Measurements from ENCODE around the gene ANXA3.

ANXA3 gene

DNA sequence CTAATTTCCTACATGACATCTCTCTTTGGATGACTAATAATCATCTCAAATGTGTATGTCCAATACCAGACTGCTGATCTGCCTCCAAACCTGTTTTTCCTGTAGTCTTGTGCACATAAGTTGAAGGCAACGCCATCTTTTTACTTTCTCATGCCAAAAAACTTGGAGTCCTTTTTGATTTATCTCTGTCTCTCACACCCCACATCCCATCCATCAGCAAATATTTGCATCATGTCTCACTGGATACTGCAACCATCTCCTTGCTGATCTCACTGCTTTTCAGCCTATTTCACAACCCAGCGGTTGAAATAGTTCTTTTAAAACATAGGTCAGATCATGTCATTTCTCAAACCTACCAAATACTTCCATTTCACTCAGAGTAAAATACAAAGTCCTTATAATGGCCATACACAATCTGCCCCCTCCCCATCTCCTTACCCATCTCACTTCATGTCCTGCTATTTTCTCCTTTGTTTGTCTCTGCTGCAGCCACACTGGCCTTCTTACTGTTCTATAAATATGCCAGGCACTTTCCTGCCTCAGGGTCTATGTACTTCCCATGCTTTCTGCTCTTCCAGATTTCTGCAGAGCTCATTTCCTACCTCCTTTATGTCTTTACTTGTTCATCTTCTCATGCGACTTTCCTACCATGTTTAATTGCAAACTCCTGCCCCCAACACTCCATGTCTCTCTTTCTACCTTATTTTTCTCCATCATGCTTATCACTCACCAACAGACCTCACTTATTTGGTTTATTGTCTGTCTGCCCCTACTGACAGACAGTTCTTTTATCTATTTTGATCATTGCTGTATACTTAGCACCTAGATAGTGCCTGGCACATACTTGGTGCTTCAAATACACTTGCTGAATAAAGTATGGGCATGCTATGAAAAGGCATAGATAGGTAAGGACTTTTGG lies 98.8 kb downstream of the ANXA3 start:
- Histone ChIP-seq H3K9ac (ENCODE audit: low read length in 5 of 5) (no peak overlapping the region), H3K27ac (ENCODE audit: low read depth, low read length) (peak overlapping the region; percentile 14), H3K9me3 (ENCODE audit: control insufficient read depth in 5 of 5, low read length in 5 of 5) (no peaks in the 10 kb centered on the region), H3K4me1 (ENCODE audit: control insufficient read depth in 5 of 5, insufficient read depth in 5 of 5, low read length in 5 of 5) (peaks cover 4 to 29% (median 26%) of the 10 kb centered on the region in 5 donors), H3K36me3 (ENCODE audit: control insufficient read depth in 5 of 5, insufficient read depth in 5 of 5, low read length in 5 of 5) (no peaks in the 10 kb centered on the region), H3K4me3 (ENCODE audit: low read depth in 1 of 5, low read length in 5 of 5) (no peak overlapping the region), H3K27me3 (ENCODE audit: control insufficient read depth in 5 of 5, insufficient read depth in 4 of 5, low read length in 5 of 5) (no peaks in the 10 kb centered on the region)

DNA sequence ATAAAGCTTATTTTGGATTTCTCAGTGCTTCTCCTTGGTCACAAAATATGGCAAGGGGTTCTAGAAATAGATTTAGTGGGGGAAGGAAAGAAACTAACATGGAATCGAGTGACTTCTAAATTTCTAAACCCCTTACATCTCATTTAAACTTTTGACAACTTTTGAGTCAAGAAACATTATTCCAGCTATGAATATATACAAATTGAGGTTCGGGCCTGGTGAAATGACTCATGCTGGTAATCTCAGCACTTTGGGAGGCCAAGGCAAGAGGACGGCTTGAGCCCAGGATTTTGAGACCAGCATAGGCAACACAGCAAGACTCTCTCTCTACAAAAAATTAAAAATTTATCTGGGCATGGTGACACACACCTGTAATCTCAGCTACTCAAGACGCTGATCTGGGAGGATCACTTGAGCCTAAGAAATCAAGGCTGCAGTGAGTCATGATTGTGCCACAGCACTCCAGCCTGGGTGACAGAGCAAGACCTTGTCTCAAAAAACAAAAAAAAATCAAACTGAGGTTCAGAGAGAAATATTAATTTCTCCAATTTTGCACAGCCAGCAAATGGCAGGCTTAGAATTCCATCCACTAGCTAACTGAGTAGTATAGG lies 99.8 kb downstream of the ANXA3 start:
- Histone ChIP-seq H3K4me3 (ENCODE audit: low read depth in 1 of 5, low read length in 5 of 5) (no peak overlapping the region), H3K9ac (ENCODE audit: low read length in 5 of 5) (no peak overlapping the region), H3K9me3 (ENCODE audit: control insufficient read depth in 5 of 5, low read length in 5 of 5) (no peaks in the 10 kb centered on the region), H3K27me3 (ENCODE audit: control insufficient read depth in 5 of 5, insufficient read depth in 4 of 5, low read length in 5 of 5) (no peaks in the 10 kb centered on the region), H3K36me3 (ENCODE audit: control insufficient read depth in 5 of 5, insufficient read depth in 5 of 5, low read length in 5 of 5) (no peaks in the 10 kb centered on the region), H3K27ac (ENCODE audit: low read depth, low read length) (no peak overlapping the region), H3K4me1 (ENCODE audit: control insufficient read depth in 5 of 5, insufficient read depth in 5 of 5, low read length in 5 of 5) (peaks cover 2 to 22% (median 18%) of the 10 kb centered on the region in 5 donors)

DNA sequence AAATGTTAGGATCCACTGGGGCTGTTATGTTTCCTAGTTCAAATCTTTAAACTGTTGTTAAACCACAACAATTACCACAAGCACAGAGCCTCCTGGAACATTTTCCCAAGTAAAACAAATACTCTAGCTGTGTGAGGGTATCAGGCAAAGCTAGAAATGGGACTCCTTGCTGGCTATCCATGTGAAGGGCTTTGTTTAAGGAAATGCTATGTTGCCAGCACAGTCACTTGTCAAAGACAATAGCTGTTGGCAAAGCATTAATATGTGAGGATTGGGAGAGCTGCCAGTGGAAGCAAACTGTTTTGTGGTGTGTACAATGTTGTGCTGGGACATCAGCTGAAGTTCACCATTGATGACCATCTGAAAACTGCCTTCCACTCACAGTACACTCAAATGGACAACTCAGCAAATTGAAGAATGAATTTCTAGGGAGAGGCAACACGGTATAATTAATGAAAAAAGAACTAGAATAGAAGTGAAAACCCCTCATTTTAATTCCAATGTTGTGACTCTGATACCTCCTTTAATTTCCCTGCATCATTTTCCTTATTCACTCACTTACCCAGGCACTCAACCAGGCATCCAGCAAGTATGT lies 100.8 kb downstream of the ANXA3 start:
- Histone ChIP-seq H3K9ac (ENCODE audit: low read length in 5 of 5) (no peak overlapping the region), H3K4me3 (ENCODE audit: low read depth in 1 of 5, low read length in 5 of 5) (no peak overlapping the region), H3K36me3 (ENCODE audit: control insufficient read depth in 5 of 5, insufficient read depth in 5 of 5, low read length in 5 of 5) (no peaks in the 10 kb centered on the region), H3K9me3 (ENCODE audit: control insufficient read depth in 5 of 5, low read length in 5 of 5) (no peaks in the 10 kb centered on the region), H3K27ac (ENCODE audit: low read depth, low read length) (peak overlapping the region; percentile 15), H3K4me1 (ENCODE audit: control insufficient read depth in 5 of 5, insufficient read depth in 5 of 5, low read length in 5 of 5) (peaks cover 0 to 27% (median 20%) of the 10 kb centered on the region in 5 donors), H3K27me3 (ENCODE audit: control insufficient read depth in 5 of 5, insufficient read depth in 4 of 5, low read length in 5 of 5) (no peaks in the 10 kb centered on the region)

- Histone ChIP-seq H3K27ac (ENCODE audit: low read depth, low read length) (no peak overlapping the region), H3K9me3 (ENCODE audit: control insufficient read depth in 5 of 5, low read length in 5 of 5) (no peaks in the 10 kb centered on the region), H3K4me3 (ENCODE audit: low read depth in 1 of 5, low read length in 5 of 5) (no peak overlapping the region), H3K27me3 (ENCODE audit: control insufficient read depth in 5 of 5, insufficient read depth in 4 of 5, low read length in 5 of 5) (no peaks in the 10 kb centered on the region), H3K4me1 (ENCODE audit: control insufficient read depth in 5 of 5, insufficient read depth in 5 of 5, low read length in 5 of 5) (peaks cover 0 to 33% (median 20%) of the 10 kb centered on the region in 5 donors), H3K9ac (ENCODE audit: low read length in 5 of 5) (no peak overlapping the region), H3K36me3 (ENCODE audit: control insufficient read depth in 5 of 5, insufficient read depth in 5 of 5, low read length in 5 of 5) (no peaks in the 10 kb centered on the region)
Measured at GRCh38 chr4:78653655-78654054, 102.1 kb downstream of the ANXA3 start.

DNA sequence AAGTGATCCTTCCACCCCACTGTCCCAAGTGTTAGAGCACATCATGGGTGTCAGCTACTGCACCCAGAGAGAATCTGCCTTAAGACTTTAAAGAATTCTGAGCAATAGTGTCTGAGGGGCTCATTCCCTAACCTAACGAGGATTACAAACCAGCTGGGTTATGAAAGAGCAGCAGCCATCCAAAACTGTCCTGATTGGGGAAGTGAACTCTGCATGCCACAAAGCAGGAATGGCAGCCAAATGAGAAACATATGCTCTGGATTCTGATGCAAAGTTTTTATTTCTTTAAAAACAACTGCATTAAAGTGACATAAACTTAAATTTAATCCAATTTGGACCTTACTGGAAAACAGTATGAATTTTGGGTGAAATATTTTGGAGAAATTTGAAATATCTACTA lies 103.2 kb downstream of the ANXA3 start:
- H3K9ac ChIP-seq (ENCODE audit: low read length in 5 of 5), result no peak overlapping the region
- no peaks in the 10 kb centered on the region for H3K36me3 ChIP-seq (ENCODE audit: control insufficient read depth in 5 of 5, insufficient read depth in 5 of 5, low read length in 5 of 5)
- H3K27me3 ChIP-seq (ENCODE audit: control insufficient read depth in 5 of 5, insufficient read depth in 4 of 5, low read length in 5 of 5), result no peaks in the 10 kb centered on the region
- H3K27ac ChIP-seq (ENCODE audit: low read depth, low read length), result no peak overlapping the region
- H3K9me3 ChIP-seq (ENCODE audit: control insufficient read depth in 5 of 5, low read length in 5 of 5), result no peaks in the 10 kb centered on the region
- no peak overlapping the region for H3K4me3 ChIP-seq (ENCODE audit: low read depth in 1 of 5, low read length in 5 of 5)
- peaks cover 0 to 44% (median 20%) of the 10 kb centered on the region in 5 donors for H3K4me1 ChIP-seq (ENCODE audit: control insufficient read depth in 5 of 5, insufficient read depth in 5 of 5, low read length in 5 of 5)

DNA sequence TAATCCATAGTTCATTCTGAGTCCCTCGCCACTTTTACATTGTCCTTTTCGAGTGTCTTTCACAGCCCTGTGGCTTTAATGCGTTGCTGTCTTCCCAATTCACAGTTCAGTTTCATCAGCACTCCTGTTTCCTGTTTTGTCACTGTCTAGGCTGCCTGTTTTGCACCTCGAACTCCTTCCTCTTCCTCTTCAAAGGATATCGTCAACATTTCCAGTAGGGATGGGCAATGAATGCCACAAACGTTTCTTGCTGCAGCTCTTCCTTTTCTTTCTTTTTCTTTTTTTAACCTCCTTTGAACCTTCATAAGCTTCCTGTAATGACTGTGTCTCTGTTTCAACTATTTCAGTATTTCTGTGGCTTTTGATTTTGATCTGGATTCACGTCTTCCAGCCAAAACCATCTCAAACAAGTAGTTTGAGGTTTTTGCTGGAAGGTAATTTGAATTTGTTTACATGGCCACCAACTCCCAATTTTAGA lies 105.4 kb downstream of the ANXA3 start:
- Histone ChIP-seq H3K9me3 (ENCODE audit: control insufficient read depth in 5 of 5, low read length in 5 of 5) (no peaks in the 10 kb centered on the region), H3K27me3 (ENCODE audit: control insufficient read depth in 5 of 5, insufficient read depth in 4 of 5, low read length in 5 of 5) (no peaks in the 10 kb centered on the region), H3K27ac (ENCODE audit: low read depth, low read length) (peak overlapping the region; percentile 38), H3K9ac (ENCODE audit: low read length in 5 of 5) (no peak overlapping the region), H3K4me3 (ENCODE audit: low read depth in 1 of 5, low read length in 5 of 5) (no peak overlapping the region), H3K4me1 (ENCODE audit: control insufficient read depth in 5 of 5, insufficient read depth in 5 of 5, low read length in 5 of 5) (peaks cover 0 to 49% (median 23%) of the 10 kb centered on the region in 5 donors), H3K36me3 (ENCODE audit: control insufficient read depth in 5 of 5, insufficient read depth in 5 of 5, low read length in 5 of 5) (no peaks in the 10 kb centered on the region)

- no peak overlapping the region for H3K27ac ChIP-seq (ENCODE audit: low read depth, low read length)
- H3K36me3 ChIP-seq (ENCODE audit: control insufficient read depth in 5 of 5, insufficient read depth in 5 of 5, low read length in 5 of 5), result no peaks in the 10 kb centered on the region
- peaks cover 0 to 50% (median 28%) of the 10 kb centered on the region in 5 donors for H3K4me1 ChIP-seq (ENCODE audit: control insufficient read depth in 5 of 5, insufficient read depth in 5 of 5, low read length in 5 of 5)
- H3K4me3 ChIP-seq (ENCODE audit: low read depth in 1 of 5, low read length in 5 of 5), result no peak overlapping the region
- H3K27me3 ChIP-seq (ENCODE audit: control insufficient read depth in 5 of 5, insufficient read depth in 4 of 5, low read length in 5 of 5), result no peaks in the 10 kb centered on the region
- no peak overlapping the region for H3K9ac ChIP-seq (ENCODE audit: low read length in 5 of 5)
- H3K9me3 ChIP-seq (ENCODE audit: control insufficient read depth in 5 of 5, low read length in 5 of 5), result no peaks in the 10 kb centered on the region
Measured at GRCh38 chr4:78659264-78659663, 107.7 kb downstream of the ANXA3 start.

DNA sequence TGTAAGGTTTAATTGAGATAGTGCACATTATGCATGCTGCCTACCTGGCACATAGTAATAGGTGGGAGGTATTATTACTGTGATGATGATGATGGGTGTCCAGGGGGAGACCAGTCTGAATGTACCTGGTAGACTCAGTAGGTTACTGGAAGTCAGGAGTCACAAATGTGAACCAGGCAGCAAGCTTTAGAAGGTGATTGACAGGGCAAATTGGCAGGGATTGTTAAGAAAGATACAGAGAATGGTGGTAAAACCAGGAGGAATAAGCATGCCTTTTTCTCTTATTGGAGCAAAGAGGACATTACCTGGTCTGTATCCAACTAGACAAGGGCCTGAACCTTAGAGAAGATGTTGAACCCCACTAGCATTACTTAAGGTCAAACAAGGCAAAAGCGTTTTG lies 108.1 kb downstream of the ANXA3 start:
- no peak overlapping the region for H3K4me3 ChIP-seq (ENCODE audit: low read depth in 1 of 5, low read length in 5 of 5)
- no peaks in the 10 kb centered on the region for H3K36me3 ChIP-seq (ENCODE audit: control insufficient read depth in 5 of 5, insufficient read depth in 5 of 5, low read length in 5 of 5)
- no peaks in the 10 kb centered on the region for H3K9me3 ChIP-seq (ENCODE audit: control insufficient read depth in 5 of 5, low read length in 5 of 5)
- no peak overlapping the region for H3K27ac ChIP-seq (ENCODE audit: low read depth, low read length)
- H3K27me3 ChIP-seq (ENCODE audit: control insufficient read depth in 5 of 5, insufficient read depth in 4 of 5, low read length in 5 of 5), result no peaks in the 10 kb centered on the region
- no peak overlapping the region for H3K9ac ChIP-seq (ENCODE audit: low read length in 5 of 5)
- H3K4me1 ChIP-seq (ENCODE audit: control insufficient read depth in 5 of 5, insufficient read depth in 5 of 5, low read length in 5 of 5), result peaks cover 0 to 49% (median 24%) of the 10 kb centered on the region in 5 donors
